ENCODE data around the gene VASH2.
"Not testable (repeated sequence)": the region's sequence is repeated elsewhere in the genome, so short reads cannot be mapped to it uniquely, and the experiment has no call there.

VASH2 gene

DNA sequence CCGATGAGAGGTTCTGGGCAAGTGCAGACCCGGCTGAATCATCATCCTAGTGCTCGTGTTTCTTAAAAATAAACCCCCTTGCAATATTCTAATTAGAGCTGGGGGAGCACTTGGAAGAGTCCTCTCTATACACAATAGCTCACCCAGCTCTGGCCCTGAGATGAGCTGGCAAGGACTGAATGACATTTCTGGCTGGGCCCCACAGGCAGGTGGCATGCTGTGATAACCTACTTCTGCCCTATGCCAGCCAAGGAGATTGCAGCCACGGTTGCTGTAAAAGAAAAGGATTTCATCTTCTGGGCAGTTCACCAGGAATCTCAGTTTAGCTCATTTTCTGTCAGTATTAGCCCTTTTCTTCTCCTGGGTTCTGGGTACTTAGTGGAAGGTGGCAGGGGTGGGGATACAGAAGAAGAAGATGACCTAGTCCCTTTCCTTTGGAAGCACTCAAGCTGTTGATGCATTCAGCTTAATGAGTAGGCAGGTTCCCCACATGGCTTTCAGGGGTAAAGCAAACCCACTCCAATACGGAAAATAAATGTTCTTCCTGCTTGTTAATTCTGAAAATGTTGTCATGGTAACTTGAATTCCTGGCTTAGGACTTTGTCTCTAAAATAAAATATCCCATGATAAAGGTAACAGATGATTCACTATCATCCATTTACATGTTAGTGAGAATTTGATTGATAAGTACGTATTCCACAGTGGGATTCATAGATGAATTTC is 32.2 kb downstream of the VASH2 start:
- no peak for DNase-seq

DNA sequence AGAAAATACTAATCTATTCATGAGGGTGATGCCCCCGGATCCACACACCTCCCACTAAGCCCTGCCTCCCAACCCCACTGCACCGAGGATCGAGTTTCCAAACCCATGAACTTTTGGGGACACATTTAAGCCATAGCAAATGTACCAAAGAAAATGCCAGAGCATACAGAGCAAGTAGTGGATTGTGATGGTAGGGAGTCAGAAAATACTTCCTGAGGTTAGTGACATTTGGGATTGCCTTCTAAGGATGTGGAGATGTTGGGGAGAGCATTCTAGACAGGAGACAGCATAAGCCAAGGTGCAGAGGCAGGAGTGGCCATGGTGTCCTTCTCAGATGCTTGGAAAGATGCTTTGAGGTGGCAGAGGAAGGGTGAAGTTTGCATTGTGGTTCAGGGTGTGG is 33.1 kb downstream of the VASH2 start:
- no peak for DNase-seq

DNA sequence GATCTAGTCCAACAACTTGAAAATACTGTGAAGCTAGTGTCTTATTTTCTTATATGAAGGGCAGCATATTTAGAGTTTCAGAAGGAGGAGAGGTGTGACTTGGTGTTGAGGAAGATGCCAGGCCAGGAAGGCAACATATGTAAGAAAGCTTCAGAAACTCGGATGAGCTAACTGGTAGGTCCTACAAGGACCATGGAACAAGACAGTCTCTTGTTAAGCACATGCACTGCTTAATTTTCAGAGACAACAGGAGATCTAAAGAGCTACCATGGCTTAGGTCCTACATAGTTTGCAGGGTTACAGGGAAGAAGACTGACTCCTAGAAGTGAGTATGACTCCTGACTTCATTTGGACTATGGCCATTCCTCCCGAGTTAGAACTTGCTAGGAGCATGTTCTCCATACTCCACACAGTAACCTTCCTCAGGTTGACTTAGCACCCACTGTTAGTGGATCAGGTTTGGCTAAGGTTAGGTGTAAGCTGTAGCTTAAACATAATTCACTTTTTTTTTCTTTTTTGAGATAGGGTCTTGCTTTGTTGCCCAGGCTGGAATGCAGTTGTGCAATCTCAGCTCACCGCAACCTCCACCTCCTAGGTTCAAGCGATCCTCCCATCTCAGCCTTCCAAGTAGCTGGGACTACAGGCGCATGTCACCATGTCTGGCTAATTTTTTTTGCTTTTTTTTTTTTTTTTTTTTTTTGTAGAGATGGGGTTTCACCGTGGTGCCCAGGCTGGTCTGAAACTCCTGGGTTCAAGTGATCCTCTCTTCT is 34.4 kb downstream of the VASH2 start:
- no peak for DNase-seq

DNA sequence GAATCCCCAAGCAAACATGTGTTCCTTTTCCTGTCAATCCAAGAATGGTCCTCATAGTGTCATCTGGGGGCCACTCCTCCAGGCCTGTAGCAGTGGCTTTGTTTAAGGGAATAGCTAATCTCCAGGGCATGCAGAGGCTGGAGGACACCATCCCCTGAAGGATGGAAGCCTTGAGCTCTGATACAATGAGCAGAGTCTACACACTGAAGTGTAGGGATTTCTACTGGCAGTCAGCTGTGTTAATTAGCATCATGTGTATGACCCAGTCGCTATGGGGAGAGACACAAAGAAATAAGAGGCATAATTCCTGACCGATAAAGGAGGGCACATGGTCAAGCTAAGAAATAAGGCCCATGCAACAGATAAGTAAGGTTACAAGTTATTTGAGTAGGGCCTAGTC is 36.2 kb downstream of the VASH2 start:
- no peak for DNase-seq

DNA sequence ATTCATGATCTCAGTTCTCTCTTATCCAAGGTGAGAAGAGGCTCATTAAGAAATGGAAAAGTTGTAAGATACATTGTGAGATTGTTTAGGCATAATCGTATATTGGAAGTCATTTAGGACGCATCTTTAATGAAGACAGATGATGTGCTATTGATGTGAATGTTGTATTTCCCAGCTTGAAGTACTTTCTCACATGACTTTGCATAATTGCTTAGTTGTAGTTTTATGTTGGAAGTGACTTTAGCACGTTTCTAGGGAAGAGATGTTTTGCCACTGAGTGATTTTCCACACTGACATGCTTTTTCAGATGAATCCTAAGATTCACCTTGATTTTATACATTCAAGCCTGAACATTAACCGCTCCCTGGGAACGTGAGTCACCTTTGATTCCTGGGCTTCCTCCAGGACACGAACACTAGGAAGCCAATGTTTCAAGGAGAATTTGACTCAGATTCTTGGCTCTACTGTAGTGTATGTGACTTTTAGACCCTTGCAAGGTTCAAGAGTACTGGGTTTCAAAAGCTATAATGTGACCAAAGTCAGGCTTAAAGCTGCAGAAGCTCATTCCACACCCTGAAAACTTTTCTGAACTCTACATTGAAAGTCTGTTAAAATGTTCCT is 37.5 kb downstream of the VASH2 start:
- no peak for DNase-seq

- no peak for DNase-seq
Observed at GRCh38 chr1:212990276-212990675, 39.9 kb downstream of the VASH2 start.

- not testable (repeated sequence) for DNase-seq
Observed at GRCh38 chr1:212993960-212994359, 43.6 kb downstream of the VASH2 start.

- DNase-seq: no peak
Observed at GRCh38 chr1:212994926-212995325, 44.6 kb downstream of the VASH2 start.

- no peak for DNase-seq
Observed at GRCh38 chr1:213003256-213003655, 52.9 kb downstream of the VASH2 start.

- DNase-seq: no peak
Observed at GRCh38 chr1:213008564-213008963, 58.2 kb downstream of the VASH2 start.

GRCh38 chr1:213014642-213015041 is 64.3 kb downstream of the VASH2 start:
- no peak for DNase-seq

GRCh38 chr1:213015099-213016050 is 65.0 kb downstream of the VASH2 start, which contains the start of gene ANGEL2:
TSS of gene ANGEL2 (minus strand) at chr1:213015867. CDS start at chr1:213015671, 196 bp downstream.
- DNase-seq: peak; percentile 79

GRCh38 chr1:213017447-213018273 is 67.3 kb downstream of the VASH2 start:
- no peak for DNase-seq

DNA sequence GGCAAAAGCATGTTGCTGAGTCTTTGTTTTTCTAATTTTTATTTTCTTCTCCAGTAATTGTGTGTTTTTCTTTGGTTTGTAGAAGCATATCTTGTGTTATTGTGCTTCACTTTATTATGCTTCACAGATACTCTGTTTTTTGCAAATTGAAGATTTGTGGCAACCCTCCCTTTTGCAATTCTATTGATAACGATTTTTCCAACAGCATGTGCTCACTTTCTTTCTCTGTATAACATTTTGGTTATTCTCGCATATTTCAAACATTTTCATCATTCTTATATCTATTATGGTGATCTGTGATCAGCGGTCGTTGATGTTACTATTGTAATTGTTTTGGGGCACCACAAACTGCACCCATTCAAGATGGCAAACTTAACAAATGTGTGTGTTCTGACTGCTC is 69.1 kb downstream of the VASH2 start:
- no peak for DNase-seq

DNA sequence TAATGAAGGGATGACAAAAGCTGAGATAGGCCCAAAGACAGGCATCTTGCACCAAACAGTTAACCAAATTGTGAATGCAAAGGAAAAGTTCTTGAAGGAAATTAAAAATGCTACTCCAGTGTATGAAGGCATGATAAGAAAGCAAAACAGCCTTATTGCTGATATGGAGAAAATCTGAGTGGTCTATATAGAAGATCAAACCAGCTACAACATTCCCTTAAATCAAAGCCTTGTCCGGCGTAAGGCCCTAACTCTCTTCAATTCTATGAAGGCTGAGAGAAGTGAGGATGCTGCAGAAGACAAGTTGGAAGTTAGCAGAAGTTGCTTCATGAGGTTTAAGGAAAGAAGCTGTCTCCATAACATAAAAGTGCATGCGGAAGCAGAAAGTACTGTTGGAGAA is 69.7 kb downstream of the VASH2 start:
- no peak for DNase-seq

- not testable (repeated sequence) for DNase-seq
Observed at GRCh38 chr1:213027024-213027423, 76.7 kb downstream of the VASH2 start.

DNA sequence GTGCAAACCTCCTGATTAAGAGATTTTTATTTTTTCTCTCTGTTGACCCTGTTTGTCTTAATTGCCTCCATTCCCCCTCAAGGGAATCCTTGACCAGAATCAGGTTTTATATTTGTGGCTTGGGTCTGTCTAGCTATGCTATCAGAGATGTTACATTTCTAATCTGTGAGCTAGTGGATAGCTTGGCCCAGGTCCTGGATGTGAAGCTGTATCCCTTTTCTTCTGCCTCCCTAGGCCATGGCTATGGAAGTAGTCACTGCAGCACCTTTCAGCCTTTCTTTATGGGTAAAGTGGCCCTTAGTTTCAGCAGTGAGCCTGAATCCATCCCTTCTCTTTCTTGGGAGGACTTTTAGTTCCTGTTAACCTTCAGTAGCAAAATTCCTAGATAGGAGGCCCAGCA is 82.3 kb downstream of the VASH2 start:
- no peak for DNase-seq

DNA sequence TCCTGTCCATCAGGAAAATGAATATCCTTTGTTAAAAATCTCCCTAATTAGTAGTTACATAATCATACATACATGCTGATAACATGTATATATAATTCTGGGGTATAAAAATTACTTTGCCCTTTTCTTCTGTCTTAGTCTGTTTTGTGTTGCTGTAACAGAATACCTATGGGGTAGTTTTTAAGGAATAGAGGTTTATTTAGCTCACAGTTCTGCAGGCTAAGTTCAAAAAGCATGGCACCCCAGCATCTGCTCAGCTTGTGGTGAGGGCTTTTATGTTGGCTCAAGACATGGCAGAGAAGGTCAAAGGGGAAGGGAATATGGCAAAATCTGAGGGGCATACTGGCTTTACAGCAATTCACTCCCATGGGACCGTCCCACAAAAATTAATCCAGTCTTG is 84.4 kb downstream of the VASH2 start:
- no peak for DNase-seq

- DNase-seq: no peak
Observed at GRCh38 chr1:213035573-213035972, 85.2 kb downstream of the VASH2 start.

All from NCI-H1417 treated with DMSO at 0.1 percent for 48 hours (cell line).